Renal cortex interstitium (tissue), 11 donors: ENCODE data around the gene SENP7. TPM values are rescaled to one million over a fixed set of nuclear protein-coding genes. Genes with fewer than 3 reads are reported as not detected.
A peak's percentile ranks its signal among the peaks of the same experiment; 100 is the strongest.
"Not testable (repeated sequence)": the region's sequence is repeated elsewhere in the genome, so short reads cannot be mapped to it uniquely, and the experiment has no call there.

Experiments
- DNase-seq, 11 donors: peaks; one replicate each; pipeline ENCODE4 v3.0.0-alpha.2; 2013; ENCODE audit warnings: low read depth in 9 of 11, low spot score in 4 of 11; ENCODE audit errors: extremely low read depth in 1 of 11
- polyA plus RNA-seq, 3 donors: library from polyadenylated mRNA; unstranded; fragments of 120-200 nt; gene quantifications; one replicate each; pipeline ENCODE4 v1.2.1, GENCODE V29; 2013; ENCODE audit not compliant: insufficient read length in 3 of 3

The SENP7 gene
- polyA plus RNA-seq, 3 donors: 59.9 to 91.6 (median 74.3) TPM

DNA sequence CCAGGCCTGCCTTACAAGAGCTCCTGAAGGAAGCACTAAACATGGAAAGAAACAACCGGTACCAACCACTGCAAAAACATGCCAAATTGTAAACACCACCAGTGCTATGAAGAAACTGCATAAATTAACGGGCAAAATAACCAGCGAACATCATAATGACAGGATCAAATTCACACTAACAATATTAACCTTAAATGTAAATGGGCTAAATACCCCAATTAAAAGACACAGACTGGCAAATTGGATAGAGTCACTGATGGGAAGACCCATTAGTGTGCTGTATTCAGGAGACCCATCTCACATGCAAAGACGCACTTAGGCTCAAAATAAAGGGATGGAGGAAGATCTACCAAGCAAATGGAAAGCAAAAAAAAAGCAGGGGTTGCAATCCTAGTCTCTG, 44.3 kb downstream of the SENP7 start:
- DNase-seq: not testable (repeated sequence)

DNA sequence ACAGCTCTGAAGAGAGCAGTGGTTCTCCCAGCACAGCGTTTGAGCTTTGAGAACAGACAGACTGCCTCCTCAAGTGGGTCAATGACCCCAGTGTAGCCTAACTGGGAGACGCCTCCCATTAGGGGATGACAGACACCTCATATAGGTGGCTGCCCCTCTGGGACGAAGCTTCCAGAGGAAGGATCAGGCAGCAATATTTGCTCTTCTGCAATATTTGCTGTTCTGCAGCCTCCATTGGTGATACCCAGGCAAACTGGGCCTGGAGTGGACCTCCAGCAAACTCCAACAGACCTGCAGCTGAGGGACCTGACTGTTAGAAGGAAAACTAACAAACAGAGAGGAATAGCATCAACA, 45.7 kb downstream of the SENP7 start:
- DNase-seq: not testable (repeated sequence)

DNA sequence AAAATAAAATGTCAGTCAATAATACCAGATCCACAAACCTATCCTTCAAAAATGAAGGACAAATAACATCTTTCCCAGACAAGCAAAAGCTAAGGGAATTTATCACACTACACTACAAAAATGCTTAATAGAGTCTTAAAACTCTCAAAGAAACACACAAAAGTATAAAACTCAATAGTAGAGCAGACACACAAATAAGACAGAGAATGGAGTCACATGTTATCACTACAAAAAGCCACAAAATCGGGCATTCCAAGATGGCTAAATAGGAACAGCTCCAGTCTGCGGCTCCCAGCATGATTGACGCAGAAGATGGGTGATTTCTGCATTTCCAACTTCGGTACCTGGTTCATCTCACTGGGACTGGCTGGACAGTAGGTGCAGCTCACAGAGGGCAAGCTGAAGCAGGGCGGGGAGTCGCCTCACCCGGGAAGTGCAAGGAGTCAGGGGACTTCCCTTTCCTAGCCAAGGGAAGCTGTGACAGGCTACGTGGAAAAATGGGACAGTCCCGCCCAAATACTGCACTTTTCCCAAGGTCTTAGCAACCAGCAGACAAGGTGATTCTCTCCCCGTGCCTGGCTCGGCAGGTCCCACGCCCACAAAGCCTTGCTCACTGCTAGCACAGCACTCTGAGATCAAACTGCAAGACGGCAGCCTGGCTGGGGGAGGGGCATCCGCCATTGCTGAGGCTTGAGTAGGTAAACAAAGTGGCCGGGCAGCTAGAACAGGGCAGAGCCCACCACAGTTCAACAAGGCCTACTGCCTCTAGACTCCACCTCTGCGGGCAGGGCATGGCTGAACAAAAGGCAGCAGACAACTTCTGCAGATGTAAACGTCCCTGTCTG, 46.3 kb downstream of the SENP7 start:
- DNase-seq: no peak

DNA sequence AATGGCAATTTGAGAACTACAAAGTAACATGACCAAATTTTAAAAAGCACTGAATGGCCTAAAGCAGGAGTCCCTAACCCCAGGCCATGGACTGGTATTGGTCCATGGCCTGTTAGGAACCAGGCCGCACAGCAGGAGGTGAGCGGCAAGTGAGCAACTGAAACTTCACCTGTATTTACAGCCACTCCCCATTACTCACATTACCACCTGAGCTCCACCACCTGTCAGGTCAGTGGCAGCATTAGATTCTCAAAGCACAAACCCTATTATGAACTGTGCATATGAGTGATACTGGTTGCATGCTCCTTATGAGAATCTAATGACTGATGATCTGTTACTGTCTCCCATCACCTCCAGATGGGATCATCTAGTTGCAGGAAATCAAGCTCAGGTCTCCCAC, 48.8 kb downstream of the SENP7 start:
- DNase-seq: no peak

DNA sequence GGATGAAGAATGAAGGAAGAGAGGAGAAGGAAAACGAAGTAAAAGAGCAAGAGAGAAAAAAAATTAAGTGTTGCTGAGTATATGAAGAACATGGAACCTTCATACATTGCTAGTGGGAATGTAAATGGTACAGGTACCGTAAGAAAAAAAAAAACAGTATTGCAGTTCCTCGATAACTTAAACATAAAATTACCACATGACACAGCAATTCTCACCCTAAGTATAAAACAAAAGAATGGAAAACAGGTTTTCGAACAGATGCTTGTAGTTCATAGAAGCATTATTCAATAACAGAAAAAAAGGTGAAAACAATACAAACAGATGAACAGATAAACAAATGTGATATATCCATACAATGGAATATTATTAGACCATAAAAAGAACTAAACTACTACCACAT, 51.6 kb downstream of the SENP7 start:
- DNase-seq: no peak

DNA sequence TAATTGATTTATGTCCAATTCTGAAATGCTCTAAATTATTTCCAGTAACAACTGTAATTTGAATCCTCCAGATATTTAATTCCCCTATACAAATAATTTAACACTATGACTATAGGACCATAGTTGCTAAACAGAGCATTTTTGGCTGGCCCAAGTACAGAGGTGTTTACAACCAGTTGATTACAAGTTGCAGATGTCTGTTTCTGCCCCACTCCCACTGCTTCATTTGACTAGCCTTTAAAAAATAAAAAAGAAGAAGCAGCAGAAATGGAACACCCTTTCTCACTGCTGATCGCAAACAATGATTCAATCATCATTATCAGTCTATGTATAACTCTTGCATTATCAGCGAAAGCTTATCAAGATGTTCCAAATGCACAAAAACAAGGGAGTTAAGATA, 54.6 kb downstream of the SENP7 start:
- DNase-seq: no peak

DNA sequence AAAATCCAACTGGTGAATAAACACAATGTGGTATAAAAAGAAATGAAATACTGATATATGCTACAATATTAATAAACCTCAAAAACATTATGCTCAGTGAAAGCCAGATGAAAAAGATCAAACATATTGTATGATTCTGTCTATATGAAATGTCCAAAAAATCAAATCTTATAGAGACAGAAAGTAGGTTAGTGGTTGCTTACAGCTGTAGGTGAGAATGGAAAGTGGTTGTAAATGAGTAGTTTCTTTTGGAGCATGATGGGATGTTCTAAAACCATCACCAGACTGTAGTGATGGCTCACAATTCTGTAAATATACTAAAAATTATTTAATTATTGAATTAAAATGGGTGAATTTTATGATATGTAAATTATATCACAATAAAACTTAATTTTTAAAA, 58.4 kb downstream of the SENP7 start:
- DNase-seq: no peak

DNA sequence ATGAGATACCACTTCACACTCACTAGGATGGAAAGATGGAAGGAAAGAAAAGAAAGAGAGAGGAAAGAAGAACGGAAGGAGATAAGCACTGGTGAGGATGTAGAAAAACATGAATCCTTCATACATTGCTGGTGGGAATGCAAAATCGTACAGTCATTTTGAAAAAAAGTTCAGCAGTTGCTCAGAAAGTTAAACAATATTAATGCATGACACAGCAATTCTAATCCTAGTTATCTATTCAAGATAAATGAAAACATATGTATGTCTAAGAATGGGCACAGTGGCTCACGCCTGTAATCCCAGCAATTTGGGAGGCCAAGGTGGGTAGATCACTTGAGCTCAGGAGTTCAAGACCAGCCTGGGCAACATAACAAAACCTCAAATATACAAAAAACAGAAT, 59.1 kb downstream of the SENP7 start:
- no peak for DNase-seq

DNA sequence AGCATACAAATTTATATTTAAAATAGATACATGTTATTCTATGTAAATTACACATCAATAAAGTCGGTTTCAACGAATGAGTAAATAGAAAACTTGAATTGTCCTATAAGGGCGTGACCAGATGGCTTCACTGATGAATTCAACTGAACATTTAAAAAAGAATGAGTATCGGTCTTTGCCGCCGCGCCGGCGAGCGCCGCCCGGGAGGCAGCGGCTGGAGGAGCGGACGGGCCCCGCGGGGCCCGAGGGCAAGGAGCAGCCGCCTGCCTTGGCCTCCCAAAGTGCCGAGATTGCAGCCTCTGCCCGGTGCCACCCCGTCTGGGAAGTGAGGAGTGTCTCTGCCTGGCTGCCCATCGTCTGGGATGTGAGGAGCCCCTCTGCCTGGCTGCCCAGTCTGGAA, 74.4 kb downstream of the SENP7 start:
- DNase-seq: not testable (repeated sequence)

DNA sequence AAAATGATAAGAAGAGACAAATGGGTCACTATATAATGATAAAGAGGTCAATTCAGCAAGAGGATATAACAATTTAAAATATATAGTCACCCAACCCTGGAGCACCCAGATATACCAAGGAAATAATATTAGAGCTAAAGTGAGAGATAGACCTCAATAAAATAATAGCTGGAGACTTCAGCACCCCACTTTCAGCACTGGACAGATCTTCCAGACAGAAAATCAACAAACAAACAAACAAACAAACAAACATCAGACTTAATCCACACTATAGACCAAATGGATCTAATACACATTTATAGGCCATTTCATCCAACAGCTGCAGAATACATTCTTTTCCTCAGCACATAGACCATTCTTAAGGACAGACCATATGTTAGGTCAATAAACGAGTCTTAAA, 79.4 kb downstream of the SENP7 start:
- no peak for DNase-seq

DNA sequence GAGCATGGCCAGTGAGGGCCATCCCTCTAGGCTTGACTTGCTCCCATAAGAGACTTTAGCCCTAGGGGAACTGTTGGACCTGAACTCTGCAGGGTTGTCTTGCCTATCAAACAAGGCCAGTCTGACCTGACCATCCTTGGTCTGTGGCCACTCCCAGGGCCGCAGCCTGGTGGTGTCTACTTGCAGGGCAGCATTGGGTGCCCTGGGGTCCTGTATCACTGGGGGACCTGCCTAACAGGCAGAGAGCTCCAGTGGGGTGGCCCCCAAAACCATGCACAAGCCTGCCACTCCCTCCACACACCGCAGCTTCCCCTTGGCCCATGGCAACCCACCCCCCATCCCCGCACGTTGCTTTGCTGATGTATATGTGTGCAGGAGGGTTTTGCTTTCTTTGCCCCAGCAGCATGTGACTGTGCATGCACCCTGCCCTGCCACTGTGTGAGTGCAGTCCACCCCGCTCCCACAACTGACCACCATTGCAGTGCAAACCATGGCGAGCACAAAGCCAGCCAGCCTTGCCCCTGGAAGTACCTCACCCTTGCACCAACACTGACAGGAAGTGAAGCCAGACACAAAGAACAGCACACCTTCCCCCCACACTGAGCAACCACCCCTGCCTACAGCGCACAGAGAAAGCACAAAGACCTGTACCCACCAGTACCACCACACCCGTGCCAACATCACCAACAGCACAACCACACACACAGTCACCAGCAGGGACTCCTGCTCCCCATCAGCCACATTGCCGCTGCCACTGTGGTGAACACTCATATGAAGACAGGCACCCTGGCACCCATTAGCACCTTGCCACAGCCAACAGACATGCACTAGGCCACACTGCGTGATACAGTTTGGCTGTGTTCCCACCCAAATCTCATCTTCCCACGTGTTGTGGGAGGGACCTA, 88.8 kb downstream of the SENP7 start:
- DNase-seq: no peak

DNA sequence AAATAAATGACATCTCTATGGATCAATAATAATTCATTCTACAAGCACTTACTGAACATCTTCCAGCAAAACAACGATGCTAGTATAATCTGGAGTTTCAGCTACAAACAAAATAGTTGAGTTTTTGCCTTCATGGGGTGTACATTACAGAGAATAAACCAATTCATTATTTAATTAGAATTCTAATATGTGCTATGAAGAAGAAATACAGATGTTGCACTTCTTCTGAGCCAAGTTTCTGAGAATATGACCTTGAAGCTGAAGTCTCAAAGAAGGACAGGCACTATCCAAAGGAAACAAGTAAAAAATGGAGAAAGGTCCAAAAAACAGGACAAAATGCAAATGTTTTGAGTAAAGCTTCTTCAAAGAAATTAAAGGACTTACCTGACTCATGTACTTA, 94.2 kb downstream of the SENP7 start:
- no peak for DNase-seq

DNA sequence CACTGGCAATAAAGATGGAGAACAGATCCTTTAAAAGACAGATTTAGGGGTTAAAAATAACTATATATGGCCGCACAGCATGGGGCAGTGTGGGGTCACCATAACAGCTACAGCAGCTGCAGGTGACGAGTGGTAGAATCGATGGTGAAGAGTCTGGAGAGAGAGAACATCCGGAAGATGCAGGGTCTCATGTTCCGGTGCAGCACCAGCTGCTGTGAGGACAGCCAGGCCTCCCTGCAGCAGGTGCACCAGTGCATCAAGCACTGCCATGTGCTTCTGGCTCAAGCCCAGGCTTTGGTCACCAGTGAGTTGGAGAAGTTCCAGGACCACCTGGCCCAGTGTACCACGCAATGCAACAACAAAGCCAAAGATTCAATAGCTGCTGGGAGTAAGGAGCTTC, 98.9 kb downstream of the SENP7 start:
- DNase-seq: no peak

DNA sequence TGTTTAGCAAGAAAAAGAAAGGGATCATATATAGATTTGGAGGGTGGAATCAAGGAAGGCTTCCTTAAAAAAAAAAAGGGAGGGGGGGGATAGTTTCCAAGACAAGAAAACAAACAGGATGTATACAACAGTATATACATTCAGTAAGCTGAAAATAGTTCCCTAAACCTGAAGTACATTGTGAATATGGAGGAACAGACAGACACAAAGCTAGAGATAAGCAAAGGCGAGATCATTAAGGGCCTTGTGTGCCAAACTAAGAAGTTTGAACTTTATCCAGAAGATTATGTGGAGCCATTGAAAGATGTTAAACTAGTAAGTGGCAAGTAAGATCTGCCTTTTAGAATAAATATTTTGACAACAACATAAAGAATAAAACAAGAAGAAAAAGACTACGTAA, 99.4 kb downstream of the SENP7 start:
- DNase-seq: no peak

DNA sequence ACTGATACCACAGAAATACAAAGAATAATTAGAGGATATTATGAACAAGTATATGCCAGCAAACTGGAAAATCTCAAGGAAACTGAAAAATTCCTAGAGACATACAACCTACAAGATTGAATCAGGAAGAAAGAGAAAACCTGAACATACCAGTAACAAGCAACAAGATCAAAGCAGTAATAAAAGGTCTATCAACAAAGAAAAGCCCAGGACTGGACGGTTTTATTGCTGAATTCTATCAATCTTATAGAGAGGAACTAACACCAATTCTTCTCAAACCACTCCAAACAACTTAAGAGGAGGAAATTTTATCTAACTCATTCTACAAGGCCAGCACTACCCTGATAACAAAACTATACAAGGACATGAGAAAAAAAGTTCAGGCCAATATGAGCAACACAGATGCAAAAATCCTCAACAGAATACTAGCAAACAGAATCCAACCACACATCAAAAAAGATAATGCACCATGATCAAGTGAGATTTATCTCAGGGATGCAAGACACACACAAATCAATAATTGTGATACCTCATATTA, 121.5 kb downstream of the SENP7 start:
- no peak for DNase-seq

DNA sequence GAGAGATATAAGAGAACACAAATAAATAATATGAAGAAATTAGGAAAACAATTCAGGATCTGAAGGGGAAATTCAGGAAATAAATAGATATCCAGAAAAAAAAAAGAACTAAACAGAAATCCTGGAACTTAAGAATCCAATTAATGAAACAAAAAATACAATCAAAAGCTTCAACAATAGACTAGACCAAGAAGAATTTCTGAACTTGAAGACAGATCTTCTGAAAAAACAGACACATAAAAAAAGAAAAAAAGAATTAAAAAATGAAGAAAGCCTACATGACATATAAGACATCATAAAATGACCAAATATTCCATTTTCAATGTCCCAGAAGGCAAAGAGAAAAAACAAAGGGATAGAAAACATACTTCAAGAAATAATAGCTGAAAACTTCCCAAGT, 124.3 kb downstream of the SENP7 start:
- no peak for DNase-seq

DNA sequence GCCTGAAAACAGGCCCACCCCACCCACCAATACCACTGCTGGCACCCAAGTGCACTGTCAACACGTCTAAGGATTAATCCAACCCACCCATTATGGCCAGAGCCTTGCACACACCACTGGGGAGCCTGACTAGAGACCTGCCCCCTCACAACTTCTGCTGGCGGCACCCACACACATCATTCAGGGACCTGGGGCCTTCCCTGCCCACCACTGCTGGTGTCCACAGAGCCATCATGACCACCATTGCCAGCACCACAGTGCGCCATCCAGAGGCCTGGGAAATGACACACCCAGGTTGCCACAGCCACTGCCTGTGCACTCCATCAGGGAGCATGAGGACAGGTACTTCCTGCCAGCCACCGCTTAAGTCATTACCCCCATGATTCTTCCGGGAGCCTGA, 125.7 kb downstream of the SENP7 start:
- DNase-seq: no peak

DNA sequence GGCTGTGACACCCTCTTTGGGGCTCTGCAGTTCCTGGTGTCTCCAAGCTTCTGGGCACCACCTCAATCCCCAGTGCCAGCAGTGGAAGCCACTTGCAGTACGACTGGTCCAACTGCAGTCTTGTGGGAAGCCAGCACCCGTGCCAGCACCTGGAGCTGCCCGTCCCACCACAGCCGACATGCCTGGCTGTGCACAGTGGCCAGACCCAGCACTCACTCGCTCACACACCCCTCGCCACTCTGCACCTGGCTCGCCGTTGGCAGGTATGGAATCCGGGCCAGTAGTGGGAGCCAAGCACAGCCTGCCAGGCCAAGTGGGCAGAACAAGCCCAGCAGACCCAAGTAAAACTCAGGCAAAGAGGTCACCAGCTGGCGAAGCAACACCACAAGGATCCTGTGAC, 128.6 kb downstream of the SENP7 start:
- no peak for DNase-seq

DNA sequence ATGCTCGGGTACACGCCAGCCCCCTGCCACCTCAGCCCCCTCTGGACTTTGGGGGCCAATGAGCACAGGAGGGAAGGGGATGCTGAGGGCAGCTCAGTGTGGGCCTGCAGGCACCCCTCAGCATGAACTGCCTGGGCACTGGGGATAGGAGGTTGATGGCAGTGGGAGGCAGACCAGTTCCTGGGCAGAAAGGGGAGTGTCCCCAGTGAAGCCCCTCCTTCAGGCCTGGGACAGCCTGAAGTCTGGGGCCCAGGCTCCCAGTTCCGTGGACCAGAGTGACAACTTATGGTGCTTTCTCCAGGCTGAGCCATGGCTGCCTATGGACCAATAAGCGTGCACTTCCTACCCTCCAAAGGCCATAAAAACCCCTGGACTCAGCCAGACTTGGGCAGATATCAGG, 129.4 kb downstream of the SENP7 start:
- no peak for DNase-seq

DNA sequence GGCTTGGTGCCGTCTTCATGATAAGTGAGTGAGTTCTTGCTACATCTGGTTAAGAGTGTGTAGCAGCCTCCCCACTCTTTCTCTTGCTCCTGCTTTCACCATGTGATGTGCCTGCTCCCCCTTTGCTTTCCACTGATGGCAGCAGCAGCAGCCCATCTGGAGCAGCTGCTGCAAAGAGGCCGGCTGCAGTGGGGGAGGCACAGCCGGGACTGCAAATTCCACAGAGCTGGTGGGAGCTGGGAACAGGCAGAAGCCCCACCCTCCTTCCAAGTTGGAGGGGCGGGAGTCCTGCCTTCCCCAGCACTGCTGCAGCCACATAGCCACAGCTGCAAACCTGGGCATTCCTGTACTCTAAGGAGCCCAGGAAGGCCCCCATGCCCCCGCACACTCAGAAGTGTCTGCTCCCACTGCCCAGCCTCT, 129.8 kb downstream of the SENP7 start:
- peak in 7 of 11 donors; percentile 7 to 28 (median 17) for DNase-seq
